ENCODE data around the gene BUB3. TPM values are rescaled to one million over a fixed set of nuclear protein-coding genes. Genes with fewer than 3 reads are reported as not detected.

The BUB3 gene
- total and polyA plus RNA-seq, 2 experiments from 2014 or later: 243 to 272 TPM

- TF ChIP-seq REST (IDR thresholded peaks at IDR 0.05; ENCODE audit: unreplicated experiment): no peak
Observed at GRCh38 chr10:123145542-123146012, 8.6 kb upstream of the BUB3 start (continued).

- Mint-ChIP-seq H3K27ac (no peak overlapping the region), H3K27me3 (ENCODE audit: insufficient read depth, low read depth, poor library complexity) (peaks cover 91% of the 10 kb centered on the region), H3K4me3 (peak overlapping the region; percentile 56), H3K4me1 (peaks cover 60% of the 10 kb centered on the region), H3K36me3 (ENCODE audit: low read depth) (peaks cover 15% of the 10 kb centered on the region; the same call in 2 of the 3 replicates), H3K9me3 (peaks cover 5% of the 10 kb centered on the region; the same call in 2 of the 3 replicates)
- Histone ChIP-seq H3K36me3 (ENCODE audit: insufficient read depth) (no peaks in the 10 kb centered on the region), H3K4me3 (peak overlapping the region; percentile 60), H3K9me2 (ENCODE audit: insufficient read depth) (no peaks in the 10 kb centered on the region), H3K27me3 (ENCODE audit: insufficient read depth) (peaks cover 100% of the 10 kb centered on the region), H3F3A (replicated peaks; ENCODE audit: low read depth) (peaks cover 46% of the 10 kb centered on the region), H3K4me2 (peak overlapping the region; percentile 83), H3K4me1 (ENCODE audit: insufficient read depth) (peaks cover 73% of the 10 kb centered on the region), H2AFZ (no peak overlapping the region), H3K27ac (ENCODE audit: low read depth) (no peak overlapping the region), H3K79me2 (replicated peaks; ENCODE audit: insufficient read depth) (no peaks in the 10 kb centered on the region), H4K20me1 (replicated peaks; ENCODE audit: insufficient read depth) (peaks cover 14% of the 10 kb centered on the region; the same call in 1 of the 2 replicates)
- TF ChIP-seq EZH2 (IDR thresholded peaks at IDR 0.05; ENCODE audit: low read depth, unreplicated experiment): peak; percentile 90
- TF ChIP-seq STAT1 (IDR thresholded peaks at IDR 0.05; ENCODE audit: unreplicated experiment): no peak
- peak; percentile 77 for TF ChIP-seq EZH2phosphoT487 (IDR thresholded peaks at IDR 0.05; ENCODE audit: unreplicated experiment)
- DNase-seq (ENCODE audit: low spot score) (peak; percentile 43), ATAC-seq (no peak)
Observed at GRCh38 chr10:123146013-123146893, 7.9 kb upstream of the BUB3 start.

GRCh38 chr10:123146894-123147634, 7.1 kb upstream of the BUB3 start:
- Mint-ChIP-seq H3K27me3 (ENCODE audit: insufficient read depth, low read depth, poor library complexity) (peaks cover 87% of the 10 kb centered on the region), H3K4me3 (peak overlapping the region; percentile 56), H3K9me3 (peaks cover 5% of the 10 kb centered on the region; the same call in 2 of the 3 replicates), H3K4me1 (peaks cover 61% of the 10 kb centered on the region), H3K36me3 (ENCODE audit: low read depth) (peaks cover 15% of the 10 kb centered on the region; the same call in 2 of the 3 replicates), H3K27ac (no peak overlapping the region)
- Histone ChIP-seq H3K36me3 (ENCODE audit: insufficient read depth) (no peaks in the 10 kb centered on the region), H3K27me3 (ENCODE audit: insufficient read depth) (peaks cover 97% of the 10 kb centered on the region), H3K4me3 (peak overlapping the region; percentile 60), H3K4me1 (ENCODE audit: insufficient read depth) (peaks cover 72% of the 10 kb centered on the region), H2AFZ (peak overlapping the region; percentile 90; the same call in 1 of the 2 replicates), H3K4me2 (peak overlapping the region; percentile 83), H3K27ac (ENCODE audit: low read depth) (no peak overlapping the region), H4K20me1 (replicated peaks; ENCODE audit: insufficient read depth) (peaks cover 8% of the 10 kb centered on the region; the same call in 1 of the 2 replicates), H3K79me2 (replicated peaks; ENCODE audit: insufficient read depth) (no peaks in the 10 kb centered on the region), H3K9me2 (ENCODE audit: insufficient read depth) (no peaks in the 10 kb centered on the region), H3F3A (replicated peaks; ENCODE audit: low read depth) (peaks cover 52% of the 10 kb centered on the region)
- ATAC-seq (no peak), DNase-seq (ENCODE audit: low spot score) (no peak)
- TF ChIP-seq EZH2phosphoT487 (IDR thresholded peaks at IDR 0.05; ENCODE audit: unreplicated experiment) (peak; percentile 50), NANOG (IDR thresholded peaks at IDR 0.05; ENCODE audit: borderline replicate concordance) (no peak), EZH2 (IDR thresholded peaks at IDR 0.05; ENCODE audit: low read depth, unreplicated experiment) (peak; percentile 95)
